Stimulated activated CD4-positive, alpha-beta T cell treated with anti-CD3 and anti-CD28 coated beads, TNF-alpha, amount 100 ng/mL, for 48 hours (primary cell): ENCODE data around the gene CCDC142.
"Not testable (repeated sequence)": the region's sequence is repeated elsewhere in the genome, so short reads cannot be mapped to it uniquely, and the experiment has no call there.

Source experiments
- DNase-seq, 3 donors: peaks; one replicate each; pipeline ENCODE4 v3.0.0-alpha.2; 2020; ENCODE audit warnings: low read depth in 3 of 3

The CCDC142 gene

GRCh38 chr2:74499267-74499939 is 16.6 kb upstream of the CCDC142 start, which contains the start of gene LBX2:
LBX2 (minus strand) TSS chr2:74499603; CDS start chr2:74499537, 66 bp downstream.
- DNase-seq = no peak

- DNase-seq = no peak
Observed at GRCh38 chr2:74498500-74499266, 15.9 kb upstream of the CCDC142 start.

GRCh38 chr2:74497777-74498499 is 15.1 kb upstream of the CCDC142 start:
- no peak for DNase-seq

GRCh38 chr2:74496997-74497776 is 14.4 kb upstream of the CCDC142 start:
- no peak for DNase-seq

GRCh38 chr2:74495440-74495839 is 12.6 kb upstream of the CCDC142 start:
- DNase-seq = no peak

GRCh38 chr2:74493546-74493945 is 10.7 kb upstream of the CCDC142 start:
- DNase-seq = no peak

- no peak for DNase-seq
Observed at GRCh38 chr2:74491648-74492544, 9.1 kb upstream of the CCDC142 start.

- no peak for DNase-seq
Observed at GRCh38 chr2:74489906-74490305, 7.1 kb upstream of the CCDC142 start.

- no peak for DNase-seq
Observed at GRCh38 chr2:74488643-74489481, 6.1 kb upstream of the CCDC142 start.

GRCh38 chr2:74486141-74486540 is 3.3 kb upstream of the CCDC142 start:
- no peak for DNase-seq

GRCh38 chr2:74483675-74484164 is 922 bp upstream of the CCDC142 start:
- not testable (repeated sequence) for DNase-seq

GRCh38 chr2:74481961-74482800 is 617 bp downstream of the CCDC142 start:
- DNase-seq = no peak

- no peak for DNase-seq
Observed at GRCh38 chr2:74481431-74481830, 1.4 kb downstream of the CCDC142 start.

GRCh38 chr2:74474899-74475298 is 7.9 kb downstream of the CCDC142 start:
- no peak for DNase-seq

GRCh38 chr2:74474481-74474880 is 8.3 kb downstream of the CCDC142 start:
- no peak for DNase-seq

- no peak for DNase-seq
Observed at GRCh38 chr2:74472945-74473258, 9.9 kb downstream of the CCDC142 start.

GRCh38 chr2:74472086-74472944 is 10.5 kb downstream of the CCDC142 start, which contains the start of gene MRPL53:
MRPL53 (minus strand) TSS chr2:74472680; CDS start chr2:74472660, 20 bp downstream.
- DNase-seq = peak; percentile 90 to 95 (median 94)
